Measurements from ENCODE around the gene LIPC.

Gene LIPC

GRCh38 chr15:58431221-58432149, at the start of gene LIPC:
TSS of gene LIPC (plus strand) at chr15:58431991. CDS start at chr15:58432033, 42 bp downstream.
- no peak for DNase-seq (ENCODE audit: low read depth)
- TF ChIP-seq MAX (IDR thresholded peaks at IDR 0.05; ENCODE audit: low read depth, low read length), result no peak
- H3K4me3 ChIP-seq (ENCODE audit: low read depth, low read length), result no peak within 1 kb of the TSS

GRCh38 chr15:58383876-58384275, 47.9 kb upstream of the LIPC start:
- no peak overlapping the region for H3K4me3 ChIP-seq (ENCODE audit: low read depth, low read length)
- TF ChIP-seq POLR2A (IDR thresholded peaks at IDR 0.05; ENCODE audit: extremely low read depth, insufficient read length) (no peak), MYC (IDR thresholded peaks at IDR 0.05; ENCODE audit: low read depth, low read length) (no peak), MAX (IDR thresholded peaks at IDR 0.05; ENCODE audit: low read depth, low read length) (no peak), CTCF (IDR thresholded peaks at IDR 0.05; ENCODE audit: low read depth, low read length) (no peak)
- DNase-seq (ENCODE audit: low read depth), result no peak

GRCh38 chr15:58384667-58385066, 47.1 kb upstream of the LIPC start:
- DNase-seq (ENCODE audit: low read depth), result no peak
- no peak for TF ChIP-seq CTCF (IDR thresholded peaks at IDR 0.05; ENCODE audit: low read depth, low read length)
- TF ChIP-seq MAX (IDR thresholded peaks at IDR 0.05; ENCODE audit: low read depth, low read length), result no peak
- TF ChIP-seq POLR2A (IDR thresholded peaks at IDR 0.05; ENCODE audit: extremely low read depth, insufficient read length), result no peak
- no peak for TF ChIP-seq MYC (IDR thresholded peaks at IDR 0.05; ENCODE audit: low read depth, low read length)
- no peak overlapping the region for H3K4me3 ChIP-seq (ENCODE audit: low read depth, low read length)

- DNase-seq (ENCODE audit: low read depth), result no peak
- TF ChIP-seq MYC (IDR thresholded peaks at IDR 0.05; ENCODE audit: low read depth, low read length) (no peak), MAX (IDR thresholded peaks at IDR 0.05; ENCODE audit: low read depth, low read length) (no peak), POLR2A (IDR thresholded peaks at IDR 0.05; ENCODE audit: extremely low read depth, insufficient read length) (no peak), CTCF (IDR thresholded peaks at IDR 0.05; ENCODE audit: low read depth, low read length) (no peak)
- H3K4me3 ChIP-seq (ENCODE audit: low read depth, low read length), result no peak overlapping the region
These were observed 45.7 kb upstream of the LIPC start for GRCh38 chr15:58386081-58386480.

- H3K4me3 ChIP-seq (ENCODE audit: low read depth, low read length), result no peak overlapping the region
- DNase-seq (ENCODE audit: low read depth), result no peak
- TF ChIP-seq CTCF (IDR thresholded peaks at IDR 0.05; ENCODE audit: low read depth, low read length) (no peak), MYC (IDR thresholded peaks at IDR 0.05; ENCODE audit: low read depth, low read length) (no peak), POLR2A (IDR thresholded peaks at IDR 0.05; ENCODE audit: extremely low read depth, insufficient read length) (no peak), MAX (IDR thresholded peaks at IDR 0.05; ENCODE audit: low read depth, low read length) (no peak)
These were observed 45.1 kb upstream of the LIPC start for GRCh38 chr15:58386641-58387040.

- TF ChIP-seq POLR2A (IDR thresholded peaks at IDR 0.05; ENCODE audit: extremely low read depth, insufficient read length) (no peak), CTCF (IDR thresholded peaks at IDR 0.05; ENCODE audit: low read depth, low read length) (no peak), MAX (IDR thresholded peaks at IDR 0.05; ENCODE audit: low read depth, low read length) (no peak), MYC (IDR thresholded peaks at IDR 0.05; ENCODE audit: low read depth, low read length) (no peak)
- H3K4me3 ChIP-seq (ENCODE audit: low read depth, low read length), result no peak overlapping the region
- DNase-seq (ENCODE audit: low read depth), result no peak
These were observed 44.7 kb upstream of the LIPC start for GRCh38 chr15:58387130-58387529.
